Adrenal gland (tissue), 12 donors: ENCODE data around the gene IRX5. TPM values are rescaled to one million over a fixed set of nuclear protein-coding genes. Genes with fewer than 3 reads are reported as not detected.

ENCODE experiments used
- DNase-seq, 7 donors: peaks; one replicate each; pipeline ENCODE4 v3.0.0-alpha.2; 2019 to 2020
- H3K27ac ChIP-seq, 5 donors: fragments of 200-600 bp; sonication (generic) in 4 of 5; 1 replicate in 3 of 5; 2 replicates in 2 of 5; pipeline versions ENCODE4 v1.5.1 to v1.8.0; 2016 to 2020; ENCODE audit warnings: mild to moderate bottlenecking in 1 of 5
- H3K27me3 ChIP-seq: fragments of 200-600 bp; 2 replicates; pipeline ENCODE4 v1.8.0; 2021
- H3K36me3 ChIP-seq, 2 donors: fragments of 200-600 bp; replicated peaks in 1 of 2; 1 replicate in 1 of 2; 2 replicates in 1 of 2; pipeline versions ENCODE4 v1.5.1 to v1.8.0; 2018 to 2022
- H3K4me1 ChIP-seq, 2 donors: fragments of 200-600 bp; replicated peaks in 1 of 2; 1 replicate in 1 of 2; 2 replicates in 1 of 2; pipeline versions ENCODE4 v1.5.1 to v1.8.0; 2018 to 2021
- H3K4me3 ChIP-seq, 4 donors: fragments of 200-600 bp; sonication (generic) in 3 of 4; one replicate each; pipeline ENCODE4 v1.5.1; 2016 to 2018
- H3K9me3 ChIP-seq, 3 donors: fragments of 200-600 bp; sonication (generic) in 1 of 3; replicated peaks in 1 of 3; 1 replicate in 2 of 3; 2 replicates in 1 of 3; pipeline versions ENCODE4 v1.5.1 to v1.8.0; 2016 to 2021
- CTCF ChIP-seq, 6 experiments: fragments of 450-650 bp in 4 of 6; fragments of 200-600 bp in 2 of 6; sonication (generic) in 1 of 6; IDR thresholded peaks; 1 replicate in 5 of 6; 2 replicates in 1 of 6; pipeline versions ENCODE4 v1.5.1 to v1.8.0; 2016 to 2021; ENCODE audit warnings: antibody characterized with exemption in 6 of 6, mild to moderate bottlenecking in 2 of 6, moderate library complexity in 1 of 6
- POLR2A ChIP-seq, 2 donors: fragments of 450-650 bp; IDR thresholded peaks; one replicate each; pipeline ENCODE4 v1.6.1; 2017; ENCODE audit warnings: antibody characterized with exemption in 2 of 2, mild to moderate bottlenecking in 2 of 2, moderate library complexity in 1 of 2
- WGBS, 4 donors: extraction: QIAGEN DNeasy Blood & Tissue Kit in 2 of 4; methylation state at CpG; one replicate each; pipeline versions ENCODE4 v1.1.5 to v1.1.7; 2013 to 2017; 5-methylcytosine and 5-hydroxymethylcytosine counted together
- intact Hi-C, 2 donors: fragments of 100-400 bp; cut with DNase I; formaldehyde crosslinking; loops; one replicate each; pipeline versions ENCODE4 v1.14.1 to v1.15.0; 2022 to 2023
- polyA plus RNA-seq, 3 donors: library from polyadenylated mRNA; stranded (reverse); fragments of 200-250 nt in 2 of 3; fragments of 350-450 nt in 1 of 3; fragmentation: Illumina TruSeq in 1 of 3; extraction: RNeasy Lipid Tissue Mini Kit (QIAGEN cat#74804) in 1 of 3; gene quantifications; one replicate each; pipeline ENCODE4 v1.2.3, GENCODE V29; 2013 to 2014
- total RNA-seq, 9 donors: library from RNA; depleted of rRNA in 4 of 9; stranded (reverse); fragments of >200 nt in 4 of 9; fragments of 120-200 nt in 1 of 9; fragmentation: NEBNext Ultra II Directional in 1 of 9; extraction: Animal tissue kit (Norgen Biotek cat#: 25700) in 1 of 9; gene quantifications; one replicate each; pipeline versions ENCODE4 v1.1.0 to v1.2.4, GENCODE V29; 2013 to 2023
- donor health status: healthy with polysubstance abuse.
- donor health status: Bipolar disorder and iron deficiency.
- donor health status: DM: yes; HTN: yes; CAD: no.
- donor health status: DM: no; HTN: no; CAD: no.
- donor health status: DM: no; HTN: no; CAD: no.
- donor health status: DM: yes; HTN: yes; CAD: no.

IRX5 gene
- total and polyA plus RNA-seq, 12 donors = 0.29 to 4.2 (median 1.3) TPM

DNA sequence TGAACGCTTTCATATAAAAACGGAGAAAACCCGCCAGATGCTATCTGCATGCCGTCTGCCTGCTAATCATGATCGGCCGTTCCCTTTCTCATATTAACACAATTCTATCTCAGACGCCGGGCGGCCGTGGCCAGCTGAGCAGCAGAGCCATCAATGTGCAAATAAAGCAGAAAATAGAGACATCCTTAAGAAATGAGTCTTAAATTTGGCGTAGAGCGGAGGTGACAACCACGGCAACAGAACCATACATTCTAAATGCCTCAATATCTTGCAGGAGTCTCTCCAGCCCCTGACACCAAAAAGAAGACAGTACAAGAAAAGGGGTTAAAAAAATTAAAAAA is 2.7 kb upstream of the IRX5 start:
- WGBS, 4 donors = 6 to 12% (median 8%) methylated on average over 13 of the region's 13 CpGs
- intact Hi-C loops = no loop called here
- Histone ChIP-seq H3K4me1 (peaks cover 10 to 18% of the 10 kb centered on the region in 2 donors), H3K27me3 (peaks cover 66% of the 10 kb centered on the region), H3K9me3 (no peaks in the 10 kb centered on the region), H3K27ac (peak overlapping the region in 3 of 5 donors; percentile 6 to 38 (median 12)), H3K36me3 (no peaks in the 10 kb centered on the region), H3K4me3 (peak overlapping the region in 1 of 4 donors; percentile 67)
- TF ChIP-seq POLR2A (IDR thresholded peaks at IDR 0.05) = no peak
- no peak for TF ChIP-seq CTCF (IDR thresholded peaks at IDR 0.05)
- no peak for DNase-seq

DNA sequence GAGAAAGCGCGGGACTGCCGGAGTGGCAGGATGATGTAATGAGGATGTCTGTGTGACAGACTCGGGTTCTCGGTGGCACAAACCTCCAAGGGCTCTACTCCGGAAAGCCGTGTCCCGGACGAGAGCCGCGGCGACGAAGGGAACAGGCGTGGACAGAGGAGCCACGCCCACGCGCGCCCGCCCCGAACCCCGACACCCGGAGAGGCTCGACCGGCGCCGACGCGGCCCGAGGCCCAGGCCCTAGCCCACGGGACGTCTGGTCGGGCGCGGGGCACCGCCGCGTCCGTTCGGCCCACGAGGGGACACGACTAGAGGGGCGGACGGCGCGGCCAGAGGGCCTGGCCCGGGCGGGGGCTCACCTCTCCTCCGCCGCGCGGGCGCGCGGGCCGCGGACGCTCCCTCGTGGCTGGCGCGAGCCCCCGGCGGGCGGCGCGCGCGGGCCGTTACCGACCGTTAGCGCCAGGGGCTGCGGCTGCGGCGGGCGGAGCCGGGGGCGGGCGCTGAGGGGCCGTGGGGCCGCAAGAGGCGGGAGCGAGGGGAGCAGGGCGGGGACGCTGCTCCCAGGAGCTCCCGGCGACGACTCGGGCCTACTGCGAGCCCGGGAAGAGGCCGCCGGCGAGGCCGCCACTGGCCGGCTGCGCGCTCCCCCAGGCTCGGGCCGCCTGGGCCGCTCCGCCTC is 2.1 kb upstream of the IRX5 start:
- Histone ChIP-seq H3K27ac (peak overlapping the region in 2 of 5 donors; percentile 40 to 82), H3K4me1 (peaks cover 10 to 18% of the 10 kb centered on the region in 2 donors), H3K4me3 (peak overlapping the region in 2 of 4 donors; percentile 46 to 67), H3K9me3 (no peaks in the 10 kb centered on the region), H3K27me3 (peaks cover 69% of the 10 kb centered on the region), H3K36me3 (no peaks in the 10 kb centered on the region)
- intact Hi-C loops = no loop called here
- 0 to 1% (median 0%) methylated on average over 3 to 101 of the region's 101 CpGs for WGBS, 4 donors
- peak in 1 of 6 experiments; percentile 44 for TF ChIP-seq CTCF (IDR thresholded peaks at IDR 0.05)
- peak; percentile 2 to 31 for TF ChIP-seq POLR2A (IDR thresholded peaks at IDR 0.05)
- DNase-seq = peak; percentile 51 to 81 (median 67)

DNA sequence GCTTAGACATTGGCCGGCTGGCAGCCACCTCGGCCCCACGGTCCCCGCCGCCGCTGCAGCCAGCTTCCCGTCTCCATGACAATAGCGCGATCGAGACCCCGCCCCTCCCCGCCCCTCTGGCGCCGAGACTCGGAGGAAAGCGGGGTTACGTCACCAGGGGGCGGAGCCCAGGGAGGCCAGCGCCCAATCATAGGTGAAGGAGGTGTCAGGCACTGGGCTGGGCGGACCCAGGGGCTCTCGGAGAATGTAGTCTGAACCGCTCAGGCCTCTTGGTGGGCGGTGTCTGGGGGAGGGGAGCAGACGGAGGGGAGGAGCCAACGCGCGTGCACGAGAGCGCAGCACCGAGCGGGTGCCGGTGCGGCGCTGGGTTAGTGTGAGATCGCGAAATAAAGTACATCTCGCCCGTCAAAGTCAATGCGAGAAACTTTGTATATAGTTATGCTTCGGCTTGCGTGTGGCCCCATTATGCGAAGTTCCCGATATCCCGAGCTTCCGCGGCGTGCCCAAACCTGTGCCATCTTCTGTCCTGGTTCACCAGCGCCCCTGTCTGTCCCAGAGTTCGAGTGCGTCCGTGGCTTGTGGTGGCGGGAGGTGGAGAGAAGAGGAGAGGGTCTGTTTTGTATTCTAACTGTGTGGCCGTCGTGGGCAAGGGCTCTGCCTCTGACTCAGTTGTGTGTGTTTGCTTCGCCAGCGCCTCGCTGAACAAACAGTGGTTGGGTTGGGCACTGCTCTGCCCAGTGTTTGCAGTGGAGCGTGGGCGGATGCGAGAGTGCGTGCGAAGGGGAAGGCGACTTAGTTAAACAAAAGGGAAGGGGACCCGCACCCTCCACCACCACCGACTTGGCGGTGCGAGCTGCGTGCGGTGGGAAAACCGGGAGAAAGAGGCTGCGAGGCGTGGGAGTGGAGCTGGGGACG is 1.3 kb upstream of the IRX5 start:
- intact Hi-C loops = loop anchor here (5.0 to 10.0 kb wide), 2 partner anchors 642 to 645 kb away; partner anchors contain the start of gene IRX3 (in 2 of the 2)
- H3K27me3 ChIP-seq = peaks cover 68% of the 10 kb centered on the region
- peak; percentile 98 to 100 (median 99) for DNase-seq

More for the DNA sequence above, 1.3 kb upstream of the IRX5 start:
- TF ChIP-seq CTCF (IDR thresholded peaks at IDR 0.05) = peak in 1 of 6 experiments; percentile 8
- no peak for TF ChIP-seq POLR2A (IDR thresholded peaks at IDR 0.05)
- H3K4me3 ChIP-seq = peak overlapping the region in 2 of 4 donors; percentile 46 to 67
- no peaks in the 10 kb centered on the region for H3K36me3 ChIP-seq
- peaks cover 10 to 18% of the 10 kb centered on the region in 2 donors for H3K4me1 ChIP-seq
- no peaks in the 10 kb centered on the region for H3K9me3 ChIP-seq
- WGBS, 4 donors = 1 to 2% (median 1%) methylated on average over 43 to 73 of the region's 73 CpGs
- H3K27ac ChIP-seq = peak overlapping the region in 3 of 5 donors; percentile 39 to 82 (median 78)
